ENCODE results near the gene VKORC1. TPM values are rescaled to one million over a fixed set of nuclear protein-coding genes. Genes with fewer than 3 reads are reported as not detected.
"Not testable (repeated sequence)": the region's sequence is repeated elsewhere in the genome, so short reads cannot be mapped to it uniquely, and the experiment has no call there.

VKORC1 gene
- total RNA-seq, 1 experiment from 2014 or later = 105 TPM

GRCh38 chr16:31105677-31106213 lies 11.1 kb upstream of the VKORC1 start:
- H3K27ac ChIP-seq (ENCODE audit: low read length) = no peak overlapping the region
- no TSS peak for BruUV-seq (replicated peaks)
- H3K4me1 ChIP-seq (ENCODE audit: insufficient read depth, low read length) = peaks cover 17% of the 10 kb centered on the region
- H3K4me2 ChIP-seq (ENCODE audit: low read length) = no peak overlapping the region
- H3K79me2 ChIP-seq (ENCODE audit: low read length) = peaks cover 15% of the 10 kb centered on the region
- no peak overlapping the region for H3K4me3 ChIP-seq (ENCODE audit: low read length)
- CTCF ChIA-PET = no interaction called here
- intact Hi-C loops (cut with micrococcal nuclease) = no loop called here
- H3K9me3 ChIP-seq (ENCODE audit: low read length) = no peaks in the 10 kb centered on the region
- H3K9me2 ChIP-seq (replicated peaks; ENCODE audit: low read length) = no peaks in the 10 kb centered on the region
- no peaks in the 10 kb centered on the region for H3K27me3 ChIP-seq (ENCODE audit: low read length)
- no peaks in the 10 kb centered on the region for H3F3A ChIP-seq (ENCODE audit: low read length, unreplicated experiment)
- POLR2A ChIA-PET (ENCODE audit: unreplicated experiment) = no interaction called here
- peak; percentile 53; the same call in 1 of the 2 replicates for TF ChIP-seq CTCF (conservative IDR thresholded peaks at IDR 0.05; ENCODE audit: low read depth, low read length)
- no peak for TF ChIP-seq EZH2phosphoT487 (IDR thresholded peaks at IDR 0.05; ENCODE audit: borderline replicate concordance, low read length)
- no peak for TF ChIP-seq EZH2 (IDR thresholded peaks at IDR 0.05; ENCODE audit: low read length, unreplicated experiment)
- H2AFZ ChIP-seq (ENCODE audit: low read length) = peak overlapping the region; percentile 57; the same call in 1 of the 2 replicates
- no peaks in the 10 kb centered on the region for H4K20me1 ChIP-seq (ENCODE audit: low read length)
- 0 out of 2 replicates have a peak, but pooled peaks cover 2% of the 10 kb centered on the region for H3K36me3 ChIP-seq (ENCODE audit: low read depth, low read length)
- no peak overlapping the region for H3K9ac ChIP-seq (ENCODE audit: low read length)
- DNase-seq (peak; percentile 42), ATAC-seq (peak; percentile 38; the same call in 1 of the 2 replicates)

GRCh38 chr16:31100876-31101641 lies 6.5 kb upstream of the VKORC1 start:
- not testable (repeated sequence) for ATAC-seq; H2AFZ ChIP-seq (ENCODE audit: low read length)

GRCh38 chr16:31099860-31100638 lies 5.5 kb upstream of the VKORC1 start:
- no peaks in the 10 kb centered on the region for H3K27me3 ChIP-seq (ENCODE audit: low read length)
- DNase-seq = peak; percentile 12
- H3K9ac ChIP-seq (ENCODE audit: low read length) = no peak overlapping the region
- intact Hi-C loops (cut with micrococcal nuclease) = no loop called here
- no peaks in the 10 kb centered on the region for H4K20me1 ChIP-seq (ENCODE audit: low read length)
- no peaks in the 10 kb centered on the region for H3K9me3 ChIP-seq (ENCODE audit: low read length)
- H2AFZ ChIP-seq (ENCODE audit: low read length) = no peak overlapping the region
- H3K27ac ChIP-seq (ENCODE audit: low read length) = no peak overlapping the region
- no peaks in the 10 kb centered on the region for H3K36me3 ChIP-seq (ENCODE audit: low read depth, low read length)
- BruUV-seq (replicated peaks) = no TSS peak
- ChIA-PET POLR2A (ENCODE audit: unreplicated experiment) (interaction anchor here (0.9 kb wide), 1 partner anchor 17 kb away, joined by 4 read pairs; the partner anchor contains the start of gene KAT8), CTCF (interaction anchor here (1.2 kb wide), 1 partner anchor 42 kb away, joined by 3 read pairs; no protein-coding TSS in a partner anchor)
- TF ChIP-seq EZH2phosphoT487 (IDR thresholded peaks at IDR 0.05; ENCODE audit: borderline replicate concordance, low read length) = no peak
- no peaks in the 10 kb centered on the region for H3K4me1 ChIP-seq (ENCODE audit: insufficient read depth, low read length)
- ATAC-seq = no peak
- H3K79me2 ChIP-seq (ENCODE audit: low read length) = no peaks in the 10 kb centered on the region
- no peaks in the 10 kb centered on the region for H3K9me2 ChIP-seq (replicated peaks; ENCODE audit: low read length)
- no peaks in the 10 kb centered on the region for H3F3A ChIP-seq (ENCODE audit: low read length, unreplicated experiment)
- no peak overlapping the region for H3K4me2 ChIP-seq (ENCODE audit: low read length)
- no peak overlapping the region for H3K4me3 ChIP-seq (ENCODE audit: low read length)

More at GRCh38 chr16:31100876-31101641, 6.5 kb upstream of the VKORC1 start:
- H3K27me3 ChIP-seq (ENCODE audit: low read length); H3K4me3 ChIP-seq (ENCODE audit: low read length); DNase-seq; BruUV-seq (replicated peaks); H3K9me2 ChIP-seq (replicated peaks; ENCODE audit: low read length); H3K4me2 ChIP-seq (ENCODE audit: low read length); H3K27ac ChIP-seq (ENCODE audit: low read length); H3K4me1 ChIP-seq (ENCODE audit: insufficient read depth, low read length); H3K79me2 ChIP-seq (ENCODE audit: low read length); H4K20me1 ChIP-seq (ENCODE audit: low read length); H3K9me3 ChIP-seq (ENCODE audit: low read length); H3F3A ChIP-seq (ENCODE audit: low read length, unreplicated experiment); intact Hi-C loops (cut with micrococcal nuclease); H3K9ac ChIP-seq (ENCODE audit: low read length); H3K36me3 ChIP-seq (ENCODE audit: low read depth, low read length): not testable (repeated sequence)
- ChIA-PET CTCF (interaction anchor here (1.2 kb wide), 1 partner anchor 41 kb away, joined by 3 read pairs; no protein-coding TSS in a partner anchor), POLR2A (ENCODE audit: unreplicated experiment) (interaction anchor here (0.7 to 0.9 kb wide), 2 partner anchors 16 to 82 kb away, joined by 3 to 4 read pairs; partner anchors contain the start of gene KAT8)

Data from PC-3 (cell line).